IMR-90 (cell line): ENCODE measurements around the gene SFT2D2. TPM values are rescaled to one million over a fixed set of nuclear protein-coding genes. Genes with fewer than 3 reads are reported as not detected.
A peak's percentile ranks its signal among the peaks of the same experiment; 100 is the strongest.

Experiments
- ATAC-seq: fragments of 200-7000 bp; cut with Tn5 transposase; 2 replicates; pipeline ENCODE4 v1.9.1; 2020; ENCODE audit warnings: low read depth, mild to moderate bottlenecking, moderate library complexity
- BruUV-seq: library from RNA; stranded (reverse); fragments of 400-500 nt; replicated peaks from 2 replicates; lab custom pipeline; 2021; lab: Mats Ljungman, UMichigan
- CTCF ChIA-PET: fragments of 300-600 bp; formaldehyde crosslinking; extraction: SDS; loops from one replicate; lab custom pipeline; 2021; ENCODE audit warnings: antibody characterized with exemption; lab: Yijun Ruan, JAX
- POLR2A ChIA-PET: fragments of 300-600 bp; sonication (Branson Sonifier 250); formaldehyde crosslinking; loops from one replicate; lab custom pipeline; 2022; ENCODE audit warnings: antibody characterized with exemption; ENCODE audit not compliant: unreplicated experiment; lab: Charles Lee
- DNase-seq: peaks from one replicate; pipeline ENCODE4 v3.0.0; 2013
- H2AFZ ChIP-seq: replicated peaks from 2 replicates; pipeline ENCODE3; 2013; ENCODE audit warnings: low read length, mild to moderate bottlenecking; ENCODE audit not compliant: poor library complexity
- H2AK5ac ChIP-seq: 2 replicates; pipeline ENCODE4 v1.6.1; 2013; ENCODE audit warnings: low read depth, low read length, inconsistent platforms
- H2AK9ac ChIP-seq: replicated peaks from 2 replicates; pipeline ENCODE3; 2013; ENCODE audit warnings: mild to moderate bottlenecking, low read depth, low read length, moderate library complexity; ENCODE audit not compliant: poor library complexity
- H2BK120ac ChIP-seq: 2 replicates; pipeline ENCODE4 v1.6.1; 2013; ENCODE audit warnings: low read depth, low read length, inconsistent platforms
- H2BK15ac ChIP-seq: 3 replicates; pipeline ENCODE4 v1.6.1; 2013; ENCODE audit warnings: low read depth, low read length, inconsistent platforms
- H2BK20ac ChIP-seq: 2 replicates; pipeline ENCODE4 v1.6.1; 2013; ENCODE audit warnings: low read depth, mild to moderate bottlenecking, inconsistent platforms, low read length, moderate library complexity
- H2BK5ac ChIP-seq: 2 replicates; pipeline ENCODE4 v1.6.1; 2013; ENCODE audit warnings: mild to moderate bottlenecking, low read depth, low read length, inconsistent platforms; ENCODE audit not compliant: poor library complexity, severe bottlenecking
- H3K14ac ChIP-seq: replicated peaks from 2 replicates; pipeline ENCODE4 v1.6.1; 2013; ENCODE audit warnings: low read depth, low read length, inconsistent platforms
- H3K18ac ChIP-seq: 2 replicates; pipeline ENCODE4 v1.6.1; 2013; ENCODE audit warnings: low read depth, low read length, control low read depth
- H3K23ac ChIP-seq: 2 replicates; pipeline ENCODE4 v1.6.1; 2013; ENCODE audit warnings: low read depth, low read length, inconsistent platforms
- H3K27ac ChIP-seq: 2 replicates; pipeline ENCODE4 v1.5.1; 2013; ENCODE audit warnings: mild to moderate bottlenecking, control low read depth, low read length; ENCODE audit not compliant: insufficient read depth
- H3K27me3 ChIP-seq: 2 replicates; pipeline ENCODE4 v1.6.1; 2013; ENCODE audit warnings: low read length; ENCODE audit not compliant: control insufficient read depth, insufficient read depth
- H3K36me3 ChIP-seq: 2 replicates; pipeline ENCODE4 v1.6.1; 2013; ENCODE audit warnings: low read length, mixed read lengths; ENCODE audit not compliant: control insufficient read depth, insufficient read depth
- H3K4ac ChIP-seq: 2 replicates; pipeline ENCODE4 v1.6.1; 2013; ENCODE audit warnings: low read depth, low read length, inconsistent platforms
- H3K4me1 ChIP-seq: 2 replicates; pipeline ENCODE4 v1.6.1; 2013; ENCODE audit warnings: low read length, mixed read lengths; ENCODE audit not compliant: control insufficient read depth, insufficient read depth
- H3K4me2 ChIP-seq: 2 replicates; pipeline ENCODE4 v1.6.1; 2013; ENCODE audit warnings: low read depth, mild to moderate bottlenecking, control low read depth, low read length, moderate library complexity
- H3K4me3 ChIP-seq: 2 replicates; pipeline ENCODE4 v1.5.1; 2013; ENCODE audit warnings: low read depth, mild to moderate bottlenecking, control low read depth, low read length, moderate library complexity; ENCODE audit not compliant: insufficient read depth
- H3K56ac ChIP-seq: 2 replicates; pipeline ENCODE4 v1.6.1; 2013; ENCODE audit warnings: low read length, inconsistent platforms; ENCODE audit not compliant: insufficient read depth; ENCODE audit errors: extremely low read depth
- H3K79me1 ChIP-seq, 2 experiments: 2 replicates each; pipeline ENCODE4 v1.6.1; 2013; ENCODE audit warnings: low read length in 2 of 2, inconsistent platforms in 1 of 2, low read depth in 1 of 2
- H3K9ac ChIP-seq: 2 replicates; pipeline ENCODE4 v1.6.1; 2013; ENCODE audit warnings: low read depth, low read length, control low read depth
- H3K9me1 ChIP-seq: 2 replicates; pipeline ENCODE4 v1.6.1; 2013; ENCODE audit warnings: low read length, inconsistent platforms; ENCODE audit not compliant: insufficient read depth
- H3K9me3 ChIP-seq: 2 replicates; pipeline ENCODE4 v1.6.1; 2013; ENCODE audit warnings: low read length; ENCODE audit not compliant: control insufficient read depth, insufficient read depth
- H4K20me1 ChIP-seq: 2 replicates; pipeline ENCODE4 v1.6.1; 2013; ENCODE audit warnings: low read length, inconsistent platforms; ENCODE audit not compliant: insufficient read depth
- H4K5ac ChIP-seq: 2 replicates; pipeline ENCODE4 v1.6.1; 2013; ENCODE audit warnings: mild to moderate bottlenecking, low read depth, low read length, control low read depth
- H4K8ac ChIP-seq, 2 experiments: 2 replicates each; pipeline ENCODE4 v1.6.1; 2013; ENCODE audit warnings: low read depth in 2 of 2, low read length in 2 of 2, control low read depth in 1 of 2, inconsistent platforms in 1 of 2
- H4K91ac ChIP-seq: 2 replicates; pipeline ENCODE4 v1.6.1; 2013; ENCODE audit warnings: low read depth, low read length, inconsistent platforms; ENCODE audit not compliant: insufficient read depth
- BHLHE40 ChIP-seq: fragments of 150-350 bp; IDR thresholded peaks from 2 replicates; pipeline ENCODE4 v1.6.1; 2016; ENCODE audit warnings: mild to moderate bottlenecking, low read depth, low read length
- CEBPB ChIP-seq: IDR thresholded peaks from 2 replicates; pipeline ENCODE4 v1.6.1; 2012; ENCODE audit warnings: low read depth, low read length, improper control_type of control experiment
- CHD1 ChIP-seq: IDR thresholded peaks from 2 replicates; pipeline ENCODE4 v1.6.1; 2012; ENCODE audit warnings: low read depth, low read length, improper control_type of control experiment
- FOS ChIP-seq: fragments of 150-350 bp; IDR thresholded peaks from 2 replicates; pipeline ENCODE4 v1.6.1; 2016; ENCODE audit warnings: low read depth, low read length
- POLR2A ChIP-seq: IDR thresholded peaks from 2 replicates; pipeline ENCODE4 v1.6.1; 2012; ENCODE audit warnings: mild to moderate bottlenecking, low read depth, low read length
- RAD21 ChIP-seq: IDR thresholded peaks from 2 replicates; pipeline ENCODE4 v1.6.1; 2012; ENCODE audit warnings: low read length, improper control_type of control experiment
- RFX5 ChIP-seq: IDR thresholded peaks from 2 replicates; pipeline ENCODE4 v1.8.0; 2012; ENCODE audit warnings: low read depth, mild to moderate bottlenecking, low read length, moderate library complexity
- USF2 ChIP-seq: fragments of 150-350 bp; IDR thresholded peaks from 2 replicates; pipeline ENCODE4 v1.6.1; 2017; ENCODE audit warnings: mild to moderate bottlenecking, antibody characterized with exemption, low read length, low read depth
- WGBS, 2 experiments: methylation state at CpG; one replicate each; pipeline versions ENCODE4 v1.1.5 to v1.1.7; 2013; ENCODE audit warnings: missing lambda C conversion rate in 2 of 2; ENCODE audit not compliant: insufficient read length in 1 of 2; ENCODE audit errors: extremely low coverage in 2 of 2; 5-methylcytosine and 5-hydroxymethylcytosine counted together
- dilution Hi-C: fragments of 300-500 bp; cut with HindIII; formaldehyde crosslinking; loops from one replicate; pipeline ENCODE4 v1.14.3; 2018; ENCODE audit warnings: low sequenced_read_pairs; ENCODE audit not compliant: unreplicated experiment
- in situ Hi-C: fragments of 300-500 bp; cut with MboI; formaldehyde crosslinking; loops from 3 replicates; pipeline ENCODE4 v1.14.3; 2019; ENCODE audit warnings: low sequenced_read_pairs, inconsistent platforms, mixed read lengths
- intact Hi-C: fragments of 100-400 bp; cut with micrococcal nuclease; formaldehyde crosslinking; loops from 2 replicates; pipeline ENCODE4 v1.10.0; 2022
- polyA plus RNA-seq, 3 experiments: library from polyadenylated mRNA; depleted of rRNA; stranded (reverse); fragments of >200 nt; gene quantifications; 2 replicates each; pipeline ENCODE4 v1.2.3, GENCODE V29; 2012; ENCODE audit warnings: low replicate concordance in 1 of 3
- total RNA-seq: library from RNA; depleted of rRNA; stranded (reverse); fragments of >200 nt; gene quantifications from 2 replicates; pipeline ENCODE4 v1.2.3, GENCODE V29; 2012

SFT2D2 gene
- total and polyA plus RNA-seq, 2 of the 4 experiments (the other 2 are of a cell fraction): 11.1 to 37.6 TPM

- TF ChIP-seq POLR2A (peak; percentile 68), RAD21 (peak; percentile 31; the same call in 1 of the 2 replicates)
Observed at GRCh38 chr1:168178638-168179437, 47.0 kb upstream of the SFT2D2 start, which contains the start of gene TIPRL (continued).

- H2AK9ac ChIP-seq: peak overlapping the region; percentile 96
- 4% methylated on average over 16 of the region's 20 CpGs; no CpG with 5 or more reads in 1 of the 2 experiments for WGBS, 2 experiments
- DNase-seq: peak; percentile 25
Observed at GRCh38 chr1:168179438-168180147, 46.2 kb upstream of the SFT2D2 start.

More at GRCh38 chr1:168179438-168180147, 46.2 kb upstream of the SFT2D2 start:
- Histone ChIP-seq H3K4me3 (peak overlapping the region; percentile 74), H3K27me3 (no peaks in the 10 kb centered on the region), H3K9me1 (no peaks in the 10 kb centered on the region), H3K4me1 (no peaks in the 10 kb centered on the region), H3K4me2 (peak overlapping the region; percentile 79), H2BK5ac (peak overlapping the region; percentile 71), H4K20me1 (no peaks in the 10 kb centered on the region; the same call in 1 of the 2 replicates), H2BK120ac (peak overlapping the region; percentile 63; the same call in 1 of the 2 replicates), H3K56ac (peak overlapping the region; percentile 80), H2BK20ac (no peak overlapping the region), H3K9ac (peak overlapping the region; percentile 80), H3K18ac (peak overlapping the region; percentile 1), H4K8ac (peak overlapping the region; percentile 76 to 78; a peak in 3 of 4 replicates), H3K36me3 (no peaks in the 10 kb centered on the region; the same call in 1 of the 2 replicates), H4K5ac (peak overlapping the region; percentile 24), H3K14ac (peak overlapping the region; percentile 85), H3K23ac (peak overlapping the region; percentile 75), H2BK15ac (no peak overlapping the region), H3K79me1 (peaks cover 13 to 26% of the 10 kb centered on the region in 2 experiments), H2AK5ac (peak overlapping the region; percentile 41; the same call in 1 of the 2 replicates), H4K91ac (peak overlapping the region; percentile 74), H2AFZ (peak overlapping the region; percentile 99), H3K9me3 (no peaks in the 10 kb centered on the region), H3K4ac (peak overlapping the region; percentile 82), H3K27ac (peak overlapping the region; percentile 89)
- ChIA-PET POLR2A (no interaction called here), CTCF (interaction anchor here (0.6 kb wide), 1 partner anchor 130 kb away, joined by 3 read pairs; no protein-coding TSS in a partner anchor)
- BruUV-seq: no TSS peak
- dilution Hi-C loops (no loop called here), in situ Hi-C loops (no loop called here), intact Hi-C loops (loop anchor here (2.0 to 5.0 kb wide), 3 partner anchors 43 to 462 kb away; partner anchors contain the start of genes GPR161 and SFT2D2)
- TF ChIP-seq FOS (no peak), USF2 (no peak), RFX5 (no peak), POLR2A (0 out of 2 replicates have a peak, but pooled peaks have one; percentile 11), BHLHE40 (0 out of 2 replicates have a peak, but pooled peaks have one; percentile 5), CHD1 (no peak), CEBPB (no peak)
- ATAC-seq: peak; percentile 3; the same call in 1 of the 2 replicates
